Measurements from ENCODE around the gene OR56A4.

OR56A4 gene

GRCh38 chr11:5989203-5989602 is 17.5 kb downstream of the OR56A4 start:
- no peak for TF ChIP-seq GATA3 (IDR thresholded peaks at IDR 0.05; ENCODE audit: low read depth, low read length)
- TF ChIP-seq GATA2 (IDR thresholded peaks at IDR 0.05; ENCODE audit: low read depth, low read length): no peak

GRCh38 chr11:5986885-5987284 is 19.9 kb downstream of the OR56A4 start, which contains the start of gene OR52L1:
Gene OR52L1 (minus strand): TSS chr11:5986985. CDS start chr11:5986930, 55 bp downstream.
- no peak for TF ChIP-seq GATA3 (IDR thresholded peaks at IDR 0.05; ENCODE audit: low read depth, low read length)
- no peak for TF ChIP-seq GATA2 (IDR thresholded peaks at IDR 0.05; ENCODE audit: low read depth, low read length)

GRCh38 chr11:5983443-5983842 is 23.3 kb downstream of the OR56A4 start:
- TF ChIP-seq GATA3 (IDR thresholded peaks at IDR 0.05; ENCODE audit: low read depth, low read length) (no peak), GATA2 (IDR thresholded peaks at IDR 0.05; ENCODE audit: low read depth, low read length) (no peak)

- TF ChIP-seq GATA3 (IDR thresholded peaks at IDR 0.05; ENCODE audit: low read depth, low read length) (no peak), GATA2 (IDR thresholded peaks at IDR 0.05; ENCODE audit: low read depth, low read length) (no peak)
These were observed 33.2 kb downstream of the OR56A4 start for GRCh38 chr11:5973530-5973929.

GRCh38 chr11:5968394-5968793 is 38.4 kb downstream of the OR56A4 start, which contains the start of gene OR56A5:
Gene OR56A5 (minus strand): TSS chr11:5968494. CDS start chr11:5968494, 0 bp downstream.
- TF ChIP-seq GATA3 (IDR thresholded peaks at IDR 0.05; ENCODE audit: low read depth, low read length) (no peak), GATA2 (IDR thresholded peaks at IDR 0.05; ENCODE audit: low read depth, low read length) (no peak)

GRCh38 chr11:5967708-5968107 is 39.0 kb downstream of the OR56A4 start:
- TF ChIP-seq GATA3 (IDR thresholded peaks at IDR 0.05; ENCODE audit: low read depth, low read length) (no peak), GATA2 (IDR thresholded peaks at IDR 0.05; ENCODE audit: low read depth, low read length) (no peak)

GRCh38 chr11:5966958-5967357 is 39.8 kb downstream of the OR56A4 start:
- TF ChIP-seq GATA2 (IDR thresholded peaks at IDR 0.05; ENCODE audit: low read depth, low read length): no peak
- TF ChIP-seq GATA3 (IDR thresholded peaks at IDR 0.05; ENCODE audit: low read depth, low read length): no peak

GRCh38 chr11:5955586-5955985 is 51.2 kb downstream of the OR56A4 start:
- TF ChIP-seq GATA2 (IDR thresholded peaks at IDR 0.05; ENCODE audit: low read depth, low read length) (no peak), GATA3 (IDR thresholded peaks at IDR 0.05; ENCODE audit: low read depth, low read length) (no peak)

Measured in SH-SY5Y (cell line).